ENCODE data around the gene ST6GAL1. TPM values are rescaled to one million over a fixed set of nuclear protein-coding genes. Genes with fewer than 3 reads are reported as not detected.

Gene ST6GAL1
- total and polyA plus RNA-seq, 2 of the 8 experiments (the other 6 are each of a cell fraction or from before 2014, with no cell fraction given) = 62.8 to 80.9 TPM

DNA sequence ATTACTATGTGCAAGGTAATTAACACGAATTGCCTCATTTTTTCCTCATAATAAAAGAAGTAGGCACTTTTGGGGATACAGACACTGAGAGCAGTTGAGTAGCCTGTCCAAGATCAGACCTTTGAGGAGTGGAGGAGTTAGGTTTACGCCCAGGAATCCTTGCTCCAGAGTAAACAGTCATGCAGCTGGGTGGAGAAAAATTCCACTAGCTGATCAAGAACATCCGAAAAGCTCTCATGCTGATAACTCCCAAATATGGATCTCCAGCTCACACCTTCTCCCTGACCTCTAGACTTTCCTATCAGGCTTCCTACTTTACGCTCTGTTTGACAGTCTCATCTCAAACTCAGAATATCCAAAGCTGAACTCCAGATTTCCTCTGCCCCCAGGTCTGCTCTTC, 53.3 kb downstream of the ST6GAL1 start:
- Histone ChIP-seq H3K23ac (ENCODE audit: insufficient read length) (no peak overlapping the region), H3K36me3 (ENCODE audit: control insufficient read depth in 2 of 4, insufficient read depth in 4 of 4, low read length in 3 of 4) (peaks cover 6 to 41% (median 24%) of the 10 kb centered on the region in 4 experiments; a peak in 7 of 8 replicates), H4K20me1 (replicated peaks in 1 of 2; ENCODE audit: control insufficient read depth in 1 of 2, insufficient read depth in 2 of 2, low read length in 2 of 2) (no peaks in the 10 kb centered on the region), H3K4me2 (ENCODE audit: insufficient read depth in 1 of 2, low read depth in 2 of 2, low read length in 2 of 2) (no peak overlapping the region), H4K5ac (ENCODE audit: insufficient read length, low read depth, low read length) (no peak overlapping the region), H3K18ac (ENCODE audit: extremely low read depth, low read length) (no peak overlapping the region), H2BK15ac (ENCODE audit: low read length) (no peak overlapping the region), H3K4ac (replicated peaks; ENCODE audit: insufficient read length, low read depth, low read length) (no peak overlapping the region), H2AFZ (ENCODE audit: low read length) (no peak overlapping the region), H4K91ac (replicated peaks; ENCODE audit: insufficient read length, low read length) (no peak overlapping the region), H3K27ac (ENCODE audit: low read depth, low read length) (no peak overlapping the region), H2BK12ac (ENCODE audit: low read depth, low read length) (no peak overlapping the region), H4K8ac (ENCODE audit: extremely low read depth, insufficient read depth, low read length) (no peak overlapping the region), H2BK20ac (ENCODE audit: low read length) (no peak overlapping the region), H2BK5ac (ENCODE audit: low read depth, low read length) (no peak overlapping the region), H3K56ac (replicated peaks; ENCODE audit: insufficient read length, low read depth, low read length) (no peak overlapping the region), H3K79me1 (ENCODE audit: low read depth, low read length) (no peaks in the 10 kb centered on the region; the same call in none of the 2 replicates), H3K9ac (replicated peaks in 1 of 4; ENCODE audit: extremely low read depth in 1 of 4, low read depth in 3 of 4, low read length in 3 of 4) (no peak overlapping the region), H3K4me1 (replicated peaks in 1 of 4; ENCODE audit: control insufficient read depth in 3 of 4, insufficient read depth in 4 of 4, low read length in 3 of 4) (no peaks in the 10 kb centered on the region), H3K4me3 (ENCODE audit: extremely low read depth in 1 of 4, insufficient read depth in 2 of 4, low read depth in 3 of 4, low read length in 4 of 4) (no peak overlapping the region), H3K23me2 (ENCODE audit: low read depth, low read length) (no peaks in the 10 kb centered on the region), H3K27me3 (replicated peaks in 1 of 4; ENCODE audit: control insufficient read depth in 3 of 4, extremely low read depth in 1 of 4, insufficient read depth in 3 of 4, low read length in 3 of 4) (no peaks in the 10 kb centered on the region), H3K14ac (ENCODE audit: insufficient read length) (no peak overlapping the region), H3K9me3 (ENCODE audit: insufficient read depth in 2 of 2, low read depth in 1 of 2, low read length in 1 of 2) (no peaks in the 10 kb centered on the region), H2AK5ac (ENCODE audit: low read depth, low read length) (no peak overlapping the region), H3K79me2 (ENCODE audit: control insufficient read depth in 1 of 2, insufficient read depth in 2 of 2, low read length in 2 of 2) (peaks cover 0 to 26% of the 10 kb centered on the region in 2 experiments; a peak in 2 of 4 replicates), H2BK120ac (replicated peaks; ENCODE audit: low read depth, low read length) (no peak overlapping the region)
- ChIA-PET POLR2A (ENCODE audit: partially characterized antibody) (interaction anchor here (0.6 to 1.2 kb wide), 2 partner anchors 18 to 53 kb away, joined by 3 read pairs; no protein-coding TSS in a partner anchor), CTCF (ENCODE audit: partially characterized antibody) (interaction anchor here (1.1 to 1.4 kb wide), 3 partner anchors 83 to 181 kb away, joined by 3 to 6 read pairs (median 5); no protein-coding TSS in a partner anchor)
- no peak for FAIRE-seq
- DNase-seq (ENCODE audit: low read depth in 1 of 2, low spot score in 2 of 2) = no peak
- WGBS, 2 experiments (ENCODE audit: extremely low coverage in 1 of 2, insufficient coverage in 1 of 2, insufficient read length in 1 of 2, insufficient replicate concordance in 2 of 2, low coverage in 1 of 2, low lambda C conversion rate in 2 of 2, missing lambda C conversion rate in 1 of 2) = 68% methylated on average over 4 of the region's 4 CpGs; no CpG with 5 or more reads in 1 of the 2 experiments
- no peak for TF ChIP-seq KDM4A (IDR thresholded peaks at IDR 0.05; ENCODE audit: low read depth, low read length, severe bottlenecking)
- no peak for TF ChIP-seq SIX5 (IDR thresholded peaks at IDR 0.05; ENCODE audit: low read depth, low read length)

All from H1 (cell line).